HG02870 (cell line): ENCODE data around the gene GSAP.

ENCODE experiments used
- ATAC-seq: cut with Tn5 transposase; IDR thresholded peaks from one replicate; pipeline ENCODE4 v1.9.1; 2021; ENCODE audit warnings: mild to moderate bottlenecking, moderate library complexity; ENCODE audit not compliant: unreplicated experiment

GSAP gene

DNA sequence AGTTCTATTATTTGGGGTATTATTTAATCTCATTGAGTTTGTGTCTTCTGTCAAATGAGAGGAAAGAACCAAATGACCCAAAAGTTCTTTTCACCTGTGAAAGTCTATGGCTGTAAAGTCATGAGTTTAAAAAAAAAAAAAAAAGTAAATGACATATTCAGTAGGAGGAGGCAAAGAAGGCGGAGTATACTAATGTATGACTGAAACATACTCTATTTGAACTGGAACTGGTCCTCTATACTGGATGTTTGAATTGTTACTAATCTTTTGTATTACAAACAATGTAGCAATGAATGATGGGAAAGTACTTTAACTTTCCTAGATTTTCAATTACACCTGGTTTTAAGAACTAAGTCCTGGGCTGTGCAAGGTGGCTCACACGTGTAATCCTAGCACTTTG is 24.9 kb upstream of the GSAP start:
- no peak for ATAC-seq

DNA sequence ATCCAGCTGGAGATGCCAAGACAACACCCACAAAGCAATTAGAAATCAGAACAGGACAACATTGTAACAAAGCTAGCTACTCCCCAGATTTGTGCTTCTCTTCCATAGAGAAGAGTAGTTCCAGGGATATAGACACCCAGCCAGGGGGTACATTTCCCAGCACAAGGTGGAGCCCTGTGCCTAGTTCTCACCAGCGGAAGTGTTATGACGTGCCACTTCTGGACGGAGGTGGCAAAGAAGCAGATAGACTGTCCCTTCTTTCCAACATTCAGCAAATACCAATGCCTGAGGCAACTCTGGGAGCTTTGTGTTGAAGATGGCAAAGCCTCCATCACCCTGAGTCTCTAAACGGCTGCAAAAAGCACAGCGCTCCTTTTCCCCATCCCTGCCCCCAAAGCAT is 23.4 kb upstream of the GSAP start:
- no peak for ATAC-seq

DNA sequence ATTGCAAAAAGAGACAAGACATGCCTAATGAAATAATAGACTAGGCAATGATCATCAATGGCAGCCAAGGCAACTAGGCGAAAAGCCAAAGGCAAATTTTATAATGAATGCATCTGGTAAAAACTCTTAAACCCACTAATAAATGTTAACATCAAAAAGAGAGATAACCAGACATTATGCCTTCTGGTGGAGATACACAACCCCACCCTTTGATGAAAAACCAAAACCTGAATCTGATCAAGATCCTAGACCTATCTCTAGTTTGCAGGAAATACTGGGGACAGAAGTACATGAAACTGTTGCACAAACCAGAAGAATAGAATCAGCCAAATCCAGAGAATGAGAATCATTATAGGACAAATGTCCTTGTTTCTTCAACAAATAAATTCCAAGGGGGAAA is 22.0 kb upstream of the GSAP start:
- ATAC-seq: no peak

DNA sequence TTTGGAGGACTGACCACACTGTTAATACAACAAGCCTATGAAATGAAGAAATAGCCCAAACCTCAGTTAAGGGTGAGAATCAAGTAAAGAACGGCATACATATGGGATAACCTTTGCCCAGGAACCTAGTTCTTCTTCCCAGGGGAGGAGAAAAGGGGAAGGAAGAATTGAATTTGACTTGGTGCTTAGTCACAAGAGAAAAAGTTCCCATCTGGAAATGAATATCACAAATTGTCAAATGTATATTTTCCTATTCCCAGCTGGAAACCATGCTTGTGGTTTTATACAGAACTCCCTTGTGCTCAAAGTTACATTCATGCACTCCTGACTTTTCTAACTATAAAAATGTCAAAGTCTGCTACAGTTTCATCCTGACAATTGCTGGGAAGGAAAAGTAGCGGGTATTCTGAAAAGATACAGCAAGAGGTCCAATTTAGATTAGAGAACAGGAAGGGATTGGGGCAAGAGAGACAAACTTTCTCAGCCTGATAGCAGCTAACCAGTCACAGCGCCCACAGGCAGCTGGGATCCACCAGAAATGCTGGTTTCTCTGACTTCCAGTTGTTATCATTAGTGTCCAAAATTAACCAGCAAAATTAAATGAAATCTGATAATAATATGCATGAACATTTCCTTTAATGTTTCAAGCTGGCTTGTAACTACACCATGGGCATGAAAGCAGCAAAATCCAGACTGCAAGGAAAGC is 18.6 kb upstream of the GSAP start:
- ATAC-seq: no peak

DNA sequence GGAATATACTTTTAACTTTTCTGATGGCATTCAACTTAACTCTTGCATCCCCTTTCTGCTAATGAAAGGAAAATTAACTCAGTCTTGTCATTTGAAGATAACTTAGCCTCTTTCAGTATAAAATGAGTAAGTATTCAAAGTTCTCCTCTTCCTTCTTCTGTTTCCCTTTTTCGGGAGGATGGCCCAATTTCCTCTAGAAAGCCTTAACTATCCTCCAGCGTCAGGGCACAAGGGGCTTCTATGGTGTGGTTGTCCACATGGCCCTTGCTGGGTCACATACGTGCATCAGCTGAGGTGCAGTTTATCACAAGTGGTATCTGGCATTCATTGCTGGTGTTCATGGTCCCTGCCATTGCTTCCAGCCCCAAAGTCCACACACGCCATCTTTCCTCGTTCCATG is 17.8 kb upstream of the GSAP start:
- ATAC-seq: no peak

DNA sequence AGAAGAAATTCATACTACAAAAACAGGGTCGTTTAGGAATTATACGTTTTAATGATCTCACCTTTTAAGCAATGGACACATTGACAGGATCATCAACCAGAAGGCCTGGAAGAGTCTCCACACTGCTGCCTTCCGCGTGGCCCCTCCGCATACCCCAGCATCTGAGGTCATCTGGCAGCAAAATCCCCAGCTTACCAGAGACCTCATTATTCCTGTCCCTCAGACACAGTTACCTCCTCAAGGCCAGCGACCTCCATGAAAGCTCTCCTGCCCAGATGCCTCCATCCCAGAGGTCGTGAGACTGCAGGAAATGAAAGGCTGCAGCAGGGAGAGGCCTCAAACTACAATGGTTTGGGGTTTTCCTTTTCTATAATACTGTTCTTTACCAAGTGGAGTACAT is 14.8 kb upstream of the GSAP start:
- ATAC-seq: no peak

DNA sequence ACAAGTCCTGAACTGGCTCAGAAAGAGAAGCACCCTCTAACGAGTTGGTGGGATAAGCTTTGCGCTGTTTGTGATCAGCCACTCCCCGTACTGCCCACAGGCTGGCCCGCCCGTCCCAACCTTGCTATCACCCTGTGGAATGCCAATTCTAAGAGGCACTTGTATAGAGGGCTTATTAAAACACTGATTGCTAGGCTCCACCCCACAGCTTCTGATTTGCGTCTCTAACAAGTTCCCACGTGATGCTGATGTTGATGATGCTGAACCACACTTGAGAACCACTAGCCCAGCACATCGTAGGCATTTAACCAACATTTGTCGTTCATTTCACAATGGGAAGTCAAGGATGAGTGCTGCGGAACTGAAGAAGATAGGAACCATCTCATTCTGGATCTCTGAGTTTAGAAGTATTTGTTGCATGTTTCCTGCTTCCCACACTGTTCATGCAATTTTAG is 12.7 kb upstream of the GSAP start:
- no peak for ATAC-seq

DNA sequence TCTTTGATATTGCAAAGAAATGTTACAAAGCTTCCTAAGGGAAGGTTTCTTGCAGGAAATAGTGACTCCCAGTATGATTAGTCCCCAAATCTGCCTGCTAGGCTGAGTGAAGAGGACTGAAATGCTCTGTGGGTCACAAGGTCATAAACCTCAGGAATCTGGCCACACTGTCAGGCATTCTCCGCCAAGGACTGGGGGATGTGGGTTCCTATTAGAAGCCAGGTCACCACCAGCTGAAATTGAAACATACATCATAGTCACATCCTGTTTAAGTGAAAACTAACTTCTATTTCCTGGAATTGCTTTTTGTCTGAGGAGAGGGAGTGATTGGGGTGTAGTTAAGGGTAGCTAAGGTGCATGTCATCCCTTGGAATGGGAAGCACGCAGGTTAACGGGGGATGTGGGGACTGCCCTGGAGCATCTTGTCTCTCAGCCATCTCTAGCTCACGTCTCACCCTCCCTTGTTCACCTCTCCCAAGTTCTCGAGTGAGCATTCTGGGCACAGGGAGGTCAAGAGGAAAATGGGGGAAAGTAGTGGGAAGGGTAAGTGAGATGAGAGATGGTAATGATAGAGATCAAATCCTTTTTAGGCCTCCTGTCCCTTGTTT is 12.0 kb upstream of the GSAP start:
- no peak for ATAC-seq

DNA sequence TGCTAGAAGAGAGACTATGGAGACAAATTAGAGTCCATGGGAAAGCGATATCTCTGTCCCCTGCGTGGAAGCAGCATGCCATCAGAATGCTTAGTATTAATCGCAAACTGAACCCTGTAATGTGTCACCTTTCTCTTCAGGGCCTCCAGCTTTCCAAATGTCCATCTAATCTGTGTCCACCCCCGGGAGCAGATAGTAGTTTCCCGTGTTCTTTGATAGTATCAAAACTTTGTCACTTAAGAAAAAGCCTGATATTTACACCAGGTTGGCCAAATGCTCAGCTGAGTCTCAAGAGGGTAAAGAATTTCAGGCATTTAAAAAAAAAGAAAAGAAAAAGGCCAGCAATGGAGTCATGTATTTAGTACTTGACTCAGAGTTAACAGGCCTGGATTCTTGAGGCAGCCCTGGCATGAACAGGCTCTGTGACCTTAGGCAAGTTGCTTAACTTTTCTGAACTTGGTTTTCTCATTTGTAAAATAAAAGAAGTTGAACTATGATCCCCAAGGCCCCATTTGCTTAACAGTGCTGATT is 10.4 kb upstream of the GSAP start:
- no peak for ATAC-seq

DNA sequence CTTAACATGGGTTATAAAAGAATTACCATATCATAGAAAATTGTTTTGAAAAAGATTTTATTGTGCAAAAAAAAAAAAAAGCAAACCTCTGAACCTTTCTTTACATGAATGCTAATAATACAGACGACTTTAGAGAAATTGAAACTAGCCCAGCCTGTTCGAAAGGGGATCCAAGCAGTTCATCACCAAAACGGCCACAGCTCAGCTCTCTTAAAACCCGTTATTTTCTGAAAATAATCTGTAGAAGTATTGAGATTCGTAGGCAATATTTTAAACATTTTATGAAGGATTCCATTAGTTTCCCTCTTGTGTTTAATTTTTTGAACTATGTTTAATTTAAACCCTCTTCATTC is 9.9 kb upstream of the GSAP start:
- peak; percentile 79 for ATAC-seq

DNA sequence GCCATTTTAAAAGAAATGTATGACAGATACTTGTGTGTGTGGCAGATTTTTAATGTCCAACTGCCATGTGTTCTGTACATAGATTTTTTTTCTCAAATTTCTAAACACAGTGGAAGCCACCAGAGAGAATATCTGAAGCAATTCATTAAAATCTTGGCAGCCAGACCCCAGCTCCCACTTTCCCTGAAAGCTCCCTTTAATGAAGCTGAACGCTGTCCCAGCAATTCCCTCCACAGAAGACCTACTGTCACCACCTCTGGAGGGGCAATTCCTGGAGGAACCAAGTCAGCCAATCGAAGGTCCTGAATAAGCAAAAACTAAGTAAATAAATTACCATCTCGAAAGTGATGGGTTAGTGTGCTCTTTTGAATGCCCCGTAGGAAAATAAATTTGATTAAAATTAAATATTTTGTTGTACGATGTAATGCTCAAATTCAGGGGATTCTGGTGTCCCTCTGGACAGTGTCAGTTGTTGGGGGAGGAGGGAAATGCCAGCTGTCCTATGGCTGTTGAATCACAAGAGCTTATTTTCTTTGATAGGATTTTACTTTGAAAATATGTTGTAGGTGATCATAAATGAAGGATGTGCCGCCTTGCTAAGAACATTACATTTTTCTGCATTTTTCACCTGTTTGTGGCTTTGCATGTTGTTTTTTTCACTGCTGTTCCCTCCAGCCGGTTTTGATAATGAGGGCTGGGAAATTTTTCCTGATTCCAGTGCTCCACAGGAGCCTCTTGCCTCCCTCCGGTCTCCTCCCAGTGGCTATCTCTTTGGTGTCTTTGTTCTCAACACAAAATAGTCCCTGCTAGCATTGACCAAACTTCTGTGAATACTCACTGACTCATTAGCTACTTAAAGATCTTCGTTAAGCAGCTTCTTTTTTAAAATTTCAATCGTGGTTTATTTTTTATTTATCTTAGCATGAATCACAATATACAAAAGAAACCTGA is 9.2 kb upstream of the GSAP start:
- ATAC-seq: peak; percentile 31

DNA sequence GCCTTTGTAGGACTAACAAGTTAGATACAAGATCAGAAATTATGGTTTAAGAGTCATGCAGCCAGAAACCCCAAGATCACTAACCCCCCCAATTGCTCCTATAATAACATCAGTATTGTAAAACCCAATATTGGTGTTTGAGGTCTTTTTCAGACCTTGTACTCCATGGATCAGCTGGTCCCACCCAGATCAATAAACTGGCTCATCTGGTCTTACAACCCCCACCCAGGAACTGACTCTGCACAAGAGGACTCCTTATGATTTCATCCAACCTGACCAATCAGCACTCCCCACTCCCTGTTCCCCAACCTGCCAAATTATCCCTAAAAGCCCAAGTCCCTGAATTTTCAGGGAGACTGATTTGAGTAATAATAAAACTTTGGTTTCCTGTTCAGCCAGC is 6.4 kb upstream of the GSAP start:
- ATAC-seq: no peak

DNA sequence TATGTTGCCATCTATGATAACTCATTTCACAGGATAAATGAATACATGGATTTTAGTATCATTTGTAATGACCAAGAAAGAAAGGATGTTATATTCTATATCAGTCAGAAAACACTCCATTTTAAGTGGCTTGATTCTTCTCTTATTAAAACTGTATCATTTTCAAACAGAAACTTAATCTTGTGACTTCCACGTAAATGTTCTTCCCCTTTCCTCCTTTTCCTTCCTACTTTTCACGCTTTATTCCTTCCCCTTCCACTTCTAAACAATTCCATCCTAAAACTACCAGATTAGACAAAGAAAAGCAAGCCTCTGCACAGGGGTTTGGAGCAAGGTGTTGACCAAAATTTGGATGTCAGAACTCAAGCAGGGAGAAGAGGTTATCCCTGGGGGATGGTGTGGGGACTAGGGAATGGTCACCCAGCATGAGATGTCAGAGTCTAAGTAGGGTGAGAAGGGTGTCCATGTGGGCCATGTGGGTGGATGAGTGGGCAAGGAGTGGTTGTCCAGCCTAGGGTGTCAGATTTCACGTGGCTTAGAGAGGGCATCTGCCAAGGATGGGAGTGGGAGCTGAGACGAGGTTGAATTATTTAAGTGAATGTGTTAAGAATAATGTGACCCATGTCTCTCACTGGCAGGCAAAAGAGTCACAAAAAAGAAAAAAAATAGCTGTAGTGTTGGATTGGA is 5.0 kb upstream of the GSAP start:
- no peak for ATAC-seq

DNA sequence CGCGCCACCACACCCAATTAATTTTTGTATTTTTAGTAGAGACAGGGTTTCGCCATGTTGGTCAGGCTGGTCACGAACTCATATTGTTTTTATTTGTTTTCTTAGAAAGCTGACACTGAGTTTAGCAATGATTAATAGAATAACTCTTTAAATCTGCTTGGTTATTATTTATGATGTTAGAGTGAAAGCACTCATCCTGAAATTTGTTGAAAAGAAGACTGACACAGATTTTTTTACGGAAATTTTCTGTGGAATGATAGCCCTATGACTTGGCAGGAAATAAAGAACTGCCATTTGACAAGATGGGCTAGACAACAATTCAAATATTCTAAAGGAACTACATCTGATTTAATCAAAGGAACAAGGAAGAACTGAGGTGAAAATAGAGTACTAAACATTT is 4.3 kb upstream of the GSAP start:
- ATAC-seq: no peak

DNA sequence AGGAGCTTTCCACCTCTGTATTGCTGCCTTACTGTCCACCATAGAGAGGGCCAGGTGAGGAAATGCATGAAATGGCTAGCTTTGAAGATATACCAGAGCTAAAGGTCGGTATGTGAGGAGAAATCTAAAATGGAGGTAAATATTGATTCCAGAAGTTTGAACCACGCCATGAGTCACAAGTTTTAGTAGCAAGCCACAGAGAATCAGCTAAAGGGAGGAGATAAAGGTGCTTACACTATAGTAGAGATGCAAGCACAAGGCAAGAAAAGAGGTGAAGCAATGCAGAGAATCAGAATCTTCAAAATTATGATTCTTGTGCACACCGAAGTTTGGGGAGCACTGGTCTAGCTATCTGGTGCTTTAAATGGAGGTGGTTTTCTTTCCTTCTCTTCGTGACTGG is 3.0 kb upstream of the GSAP start:
- ATAC-seq: no peak

DNA sequence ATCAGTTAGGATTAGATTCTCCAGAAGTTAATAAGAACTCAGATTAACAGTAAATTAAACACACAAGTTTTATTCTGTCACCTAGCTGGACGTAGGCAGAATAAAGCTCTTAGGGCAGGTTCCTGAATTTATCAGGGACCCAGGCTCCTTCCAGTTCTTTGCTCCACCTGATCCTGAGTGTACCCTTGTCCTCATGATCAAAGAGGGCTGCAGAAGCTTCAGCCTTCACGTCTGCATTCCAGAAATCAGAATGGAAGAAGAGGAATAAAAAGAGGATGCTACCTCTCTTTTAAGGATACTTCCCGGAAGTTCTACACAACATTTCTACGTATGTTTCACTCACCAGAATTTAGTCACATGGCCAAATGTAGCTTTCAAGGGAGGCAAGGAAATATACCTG is 1.7 kb upstream of the GSAP start:
- ATAC-seq: no peak

DNA sequence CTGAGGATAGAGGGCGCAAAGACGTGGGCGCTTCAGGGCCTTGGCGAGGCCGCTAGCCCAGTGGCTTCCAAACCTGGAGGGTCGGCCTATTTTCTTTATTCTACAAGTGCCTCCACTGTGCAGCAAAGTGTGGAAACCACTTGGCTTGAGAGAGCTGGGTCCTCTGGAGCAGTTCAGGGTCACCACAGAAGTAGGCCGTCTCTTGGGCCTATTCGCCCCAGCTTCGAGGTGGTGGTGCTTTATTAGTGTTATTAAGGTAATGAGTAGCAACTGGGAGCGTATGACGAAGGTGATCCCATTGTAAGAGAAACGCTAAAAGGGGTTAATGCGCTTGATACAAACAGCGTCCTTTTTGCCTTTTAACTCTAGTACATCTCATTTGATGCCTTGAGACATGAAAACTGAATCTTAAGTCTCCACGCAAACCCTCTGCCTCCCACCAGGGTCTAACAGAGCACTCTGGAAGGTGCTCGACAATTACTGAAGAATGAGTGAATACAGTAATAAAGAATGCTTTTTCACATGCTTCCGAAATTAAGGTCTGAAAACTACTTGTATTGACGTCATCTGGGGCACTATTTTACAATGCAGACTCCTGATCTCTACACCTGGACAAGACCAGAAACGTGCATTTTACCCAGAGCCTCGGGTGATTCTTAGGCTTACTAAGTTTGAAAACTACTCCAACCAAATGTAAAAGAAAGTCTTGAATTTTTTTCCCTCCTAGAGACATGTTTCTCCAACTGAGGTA is 647 bp upstream of the GSAP start:
- peak; percentile 27 for ATAC-seq

DNA sequence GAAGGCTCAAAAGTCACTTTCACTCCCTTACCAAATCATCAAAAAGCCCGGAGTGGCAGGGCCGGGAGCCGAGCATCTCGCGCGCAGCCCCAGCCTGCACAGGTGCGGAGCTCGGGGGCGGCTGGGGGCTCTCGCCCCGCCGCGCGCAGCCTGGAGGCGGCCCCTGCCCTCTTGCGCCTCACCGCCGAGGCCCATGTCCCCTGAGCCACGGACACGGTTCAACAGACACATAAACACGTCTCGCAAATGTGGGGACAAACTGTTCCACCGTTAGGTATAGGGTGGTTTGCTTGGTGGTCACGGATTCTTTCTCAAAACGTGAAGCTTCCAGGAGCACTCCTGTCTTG is 700 bp downstream of the GSAP start:
- peak; percentile 25 for ATAC-seq

DNA sequence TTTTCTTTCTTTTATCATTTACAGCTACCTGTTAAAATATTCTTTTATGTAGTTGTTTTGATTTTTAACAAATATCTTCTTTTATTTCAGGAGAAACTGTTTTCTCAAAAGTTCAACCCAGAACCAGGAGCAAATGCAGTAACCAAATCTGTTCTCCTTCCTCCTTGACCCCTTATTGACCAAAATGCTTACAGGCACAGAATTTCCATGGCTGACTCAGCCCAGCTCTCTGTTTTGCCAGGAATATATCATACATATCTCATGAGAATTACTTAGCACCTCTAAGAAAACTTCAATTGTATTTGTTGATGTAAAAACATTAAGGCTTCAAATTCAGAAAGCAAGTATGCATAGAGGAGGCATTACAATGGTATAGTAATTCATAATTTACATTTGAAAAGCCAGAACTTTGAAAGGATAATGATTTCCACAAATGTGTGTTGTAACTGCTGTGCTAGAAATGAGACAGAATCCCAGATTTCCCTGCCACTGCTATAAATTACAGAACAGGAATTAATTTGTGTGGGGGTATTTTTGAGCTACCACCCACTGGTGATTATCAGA is 2.2 kb downstream of the GSAP start:
- no peak for ATAC-seq

DNA sequence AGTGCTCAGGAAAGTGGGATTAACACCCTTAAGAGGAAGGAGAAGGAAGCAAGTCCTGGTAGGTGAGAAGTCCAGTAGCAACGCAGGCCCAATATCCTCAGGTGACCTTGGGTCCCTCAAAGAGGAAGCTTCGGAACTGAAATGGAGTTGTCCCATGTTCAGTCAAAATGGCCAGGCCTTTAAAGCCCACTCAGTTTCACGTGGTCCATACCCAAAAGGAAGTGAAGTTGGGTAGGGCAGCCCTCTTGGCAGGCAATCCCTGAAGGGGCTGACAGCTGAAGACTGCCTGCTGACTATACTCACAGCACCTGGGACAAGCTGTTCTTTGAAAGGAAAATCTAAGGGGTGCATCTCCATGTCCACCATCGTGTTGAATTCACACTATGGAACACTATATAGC is 3.0 kb downstream of the GSAP start:
- ATAC-seq: no peak
